ENCODE results near the gene ASIC4. TPM values are rescaled to one million over a fixed set of nuclear protein-coding genes. Genes with fewer than 3 reads are reported as not detected.

Gene ASIC4
- total and polyA plus RNA-seq, 2 of the 13 experiments (the other 11 are each of a cell fraction or from before 2014, with no cell fraction given) = 0.03 TPM; not detected in 1

- TF ChIP-seq HOMEZ (CRISPR knock-in tag; IDR thresholded peaks at IDR 0.05; ENCODE audit: low read depth) (no peak), ZNF792 (CRISPR knock-in tag; IDR thresholded peaks at IDR 0.05) (no peak), ZNF777 (CRISPR knock-in tag; IDR thresholded peaks at IDR 0.05) (no peak; the same call in 1 of the 2 replicates), ZFYVE20 (CRISPR knock-in tag; IDR thresholded peaks at IDR 0.05; ENCODE audit: borderline replicate concordance, low read depth) (no peak), ZNF451 (CRISPR knock-in tag; IDR thresholded peaks at IDR 0.05) (no peak), ZBTB2 (CRISPR knock-in tag; IDR thresholded peaks at IDR 0.05; ENCODE audit: low read depth) (peak; percentile 45), GPBP1L1 (CRISPR knock-in tag; IDR thresholded peaks at IDR 0.05) (no peak), RFXAP (CRISPR knock-in tag; IDR thresholded peaks at IDR 0.05; ENCODE audit: borderline replicate concordance) (0 out of 2 replicates have a peak, but pooled peaks have one; percentile 2), HNRNPLL (IDR thresholded peaks at IDR 0.05; ENCODE audit: low read depth, low read length, poor library complexity, severe bottlenecking) (no peak), HNF1B (CRISPR knock-in tag; IDR thresholded peaks at IDR 0.05) (peak; percentile 83; the same call in 1 of the 2 replicates), LCORL (IDR thresholded peaks at IDR 0.05) (no peak), LCORL (CRISPR knock-in tag; IDR thresholded peaks at IDR 0.05) (peak; percentile 18; the same call in 1 of the 2 replicates), ZFP90 (CRISPR knock-in tag; IDR thresholded peaks at IDR 0.05; ENCODE audit: borderline replicate concordance) (no peak), ZNF276 (CRISPR knock-in tag; IDR thresholded peaks at IDR 0.05; ENCODE audit: low read depth) (peak; percentile 59; the same call in 1 of the 2 replicates), HIVEP1 (CRISPR knock-in tag; IDR thresholded peaks at IDR 0.05) (peak; percentile 85), ZNF768 (CRISPR knock-in tag; IDR thresholded peaks at IDR 0.05) (0 out of 2 replicates have a peak, but pooled peaks have one; percentile 2), HOXD1 (CRISPR knock-in tag; IDR thresholded peaks at IDR 0.05) (peak; percentile 13; the same call in 1 of the 2 replicates), ZNF567 (CRISPR knock-in tag; IDR thresholded peaks at IDR 0.05; ENCODE audit: borderline replicate concordance) (no peak), POLR2G (IDR thresholded peaks at IDR 0.05; ENCODE audit: low read depth, low read length) (peak; percentile 30), ZNF569 (CRISPR knock-in tag; IDR thresholded peaks at IDR 0.05; ENCODE audit: borderline replicate concordance) (no peak), FOXJ3 (CRISPR knock-in tag; IDR thresholded peaks at IDR 0.05; ENCODE audit: borderline replicate concordance) (no peak)
Observed at GRCh38 chr2:219551441-219552381, 37.4 kb downstream of the ASIC4 start (continued).

Data from HepG2 (cell line).